Endothelial cell (in vitro differentiated cells): ENCODE measurements around the gene GNG14. TPM values are rescaled to one million over a fixed set of nuclear protein-coding genes. Genes with fewer than 3 reads are reported as not detected.

Experiments
- DNase-seq: peaks from one replicate; pipeline ENCODE4 v3.0.0; 2021; ENCODE audit warnings: low spot score
- H3K27ac Mint-ChIP-seq: one replicate; pipeline ENCODE4 v1.8.0; 2021; ENCODE audit warnings: mixed read lengths, inconsistent platforms; ENCODE audit not compliant: unreplicated experiment
- H3K27me3 Mint-ChIP-seq: one replicate; pipeline ENCODE4 v1.8.0; 2021; ENCODE audit warnings: mild to moderate bottlenecking, moderate library complexity, mixed read lengths, inconsistent platforms; ENCODE audit not compliant: unreplicated experiment
- H3K36me3 Mint-ChIP-seq: one replicate; pipeline ENCODE4 v1.8.0; 2021; ENCODE audit warnings: mild to moderate bottlenecking, low read depth, mixed read lengths, inconsistent platforms; ENCODE audit not compliant: unreplicated experiment
- H3K4me1 Mint-ChIP-seq: one replicate; pipeline ENCODE4 v1.8.0; 2021; ENCODE audit warnings: mild to moderate bottlenecking, mixed read lengths, inconsistent platforms; ENCODE audit not compliant: unreplicated experiment
- H3K4me3 Mint-ChIP-seq: one replicate; pipeline ENCODE4 v1.8.0; 2021; ENCODE audit warnings: mild to moderate bottlenecking, mixed read lengths, inconsistent platforms; ENCODE audit not compliant: unreplicated experiment
- H3K9me3 Mint-ChIP-seq: one replicate; pipeline ENCODE4 v1.8.0; 2021; ENCODE audit warnings: mixed read lengths, inconsistent platforms; ENCODE audit not compliant: unreplicated experiment
- total RNA-seq: library from RNA; stranded (reverse); fragmentation: NEBNext Ultra II Directional; extraction: Animal tissue kit (Norgen Biotek cat#: 25700); gene quantifications from one replicate; pipeline ENCODE4 v1.2.1, GENCODE V29; 2021; ENCODE audit not compliant: unreplicated experiment
- TF ChIP-seq, protein P1 (sequence below): fragments of 200-600 bp; sonication (generic); IDR thresholded peaks from one replicate; pipeline ENCODE4 v1.5.0; 2021; ENCODE audit warnings: antibody characterized with exemption; ENCODE audit not compliant: unreplicated experiment

The GNG14 gene
- total RNA-seq, 1 donor from 2014 or later, result not detected

- Mint-ChIP-seq H3K4me3 (no peak overlapping the region), H3K9me3 (no peaks in the 10 kb centered on the region), H3K27ac (no peak overlapping the region), H3K27me3 (peaks cover 15% of the 10 kb centered on the region), H3K36me3 (peaks cover 11% of the 10 kb centered on the region), H3K4me1 (no peaks in the 10 kb centered on the region)
- no peak for DNase-seq
- TF ChIP-seq, protein P1, sequence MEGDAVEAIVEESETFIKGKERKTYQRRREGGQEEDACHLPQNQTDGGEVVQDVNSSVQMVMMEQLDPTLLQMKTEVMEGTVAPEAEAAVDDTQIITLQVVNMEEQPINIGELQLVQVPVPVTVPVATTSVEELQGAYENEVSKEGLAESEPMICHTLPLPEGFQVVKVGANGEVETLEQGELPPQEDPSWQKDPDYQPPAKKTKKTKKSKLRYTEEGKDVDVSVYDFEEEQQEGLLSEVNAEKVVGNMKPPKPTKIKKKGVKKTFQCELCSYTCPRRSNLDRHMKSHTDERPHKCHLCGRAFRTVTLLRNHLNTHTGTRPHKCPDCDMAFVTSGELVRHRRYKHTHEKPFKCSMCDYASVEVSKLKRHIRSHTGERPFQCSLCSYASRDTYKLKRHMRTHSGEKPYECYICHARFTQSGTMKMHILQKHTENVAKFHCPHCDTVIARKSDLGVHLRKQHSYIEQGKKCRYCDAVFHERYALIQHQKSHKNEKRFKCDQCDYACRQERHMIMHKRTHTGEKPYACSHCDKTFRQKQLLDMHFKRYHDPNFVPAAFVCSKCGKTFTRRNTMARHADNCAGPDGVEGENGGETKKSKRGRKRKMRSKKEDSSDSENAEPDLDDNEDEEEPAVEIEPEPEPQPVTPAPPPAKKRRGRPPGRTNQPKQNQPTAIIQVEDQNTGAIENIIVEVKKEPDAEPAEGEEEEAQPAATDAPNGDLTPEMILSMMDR, result no peak
Measured at GRCh38 chr19:12646551-12646950, 41.2 kb upstream of the GNG14 start.

DNA sequence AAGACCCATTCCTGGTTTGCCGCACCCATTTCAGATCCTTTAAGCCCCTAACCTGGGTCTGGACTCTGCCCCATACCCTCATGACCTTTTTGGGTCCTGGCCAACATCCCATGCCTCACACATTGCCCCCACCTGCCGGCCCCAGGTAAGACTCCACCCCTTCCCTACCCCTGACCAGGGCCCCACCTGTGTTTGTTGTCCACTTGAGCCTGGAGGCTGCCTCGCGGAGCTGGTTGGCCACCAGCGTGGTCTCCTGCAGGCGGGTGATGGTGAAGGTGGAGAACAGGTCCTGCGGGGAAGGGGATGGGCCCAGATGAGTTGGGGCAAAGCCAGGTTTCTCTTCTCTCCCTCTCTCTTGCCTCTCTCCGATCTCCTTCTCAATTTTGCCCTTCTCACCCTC, 40.8 kb upstream of the GNG14 start:
- no peaks in the 10 kb centered on the region for H3K4me1 Mint-ChIP-seq
- no peaks in the 10 kb centered on the region for H3K9me3 Mint-ChIP-seq
- no peak for DNase-seq
- H3K4me3 Mint-ChIP-seq, result no peak overlapping the region
- TF ChIP-seq, protein P1, result no peak
- H3K36me3 Mint-ChIP-seq, result peaks cover 14% of the 10 kb centered on the region
- no peak overlapping the region for H3K27ac Mint-ChIP-seq
- H3K27me3 Mint-ChIP-seq, result peaks cover 15% of the 10 kb centered on the region

GRCh38 chr19:12647490-12648071, 40.2 kb upstream of the GNG14 start:
- Mint-ChIP-seq H3K27ac (no peak overlapping the region), H3K9me3 (no peaks in the 10 kb centered on the region)

GRCh38 chr19:12648088-12648487, 39.7 kb upstream of the GNG14 start:
- Mint-ChIP-seq H3K4me1 (no peaks in the 10 kb centered on the region), H3K27me3 (peaks cover 15% of the 10 kb centered on the region), H3K9me3 (no peaks in the 10 kb centered on the region), H3K4me3 (no peak overlapping the region), H3K36me3 (peaks cover 15% of the 10 kb centered on the region), H3K27ac (no peak overlapping the region)
- TF ChIP-seq, protein P1, result no peak
- no peak for DNase-seq

More at GRCh38 chr19:12647490-12648071, 40.2 kb upstream of the GNG14 start:
- no peak overlapping the region for H3K4me3 Mint-ChIP-seq
- DNase-seq, result no peak
- peaks cover 15% of the 10 kb centered on the region for H3K36me3 Mint-ChIP-seq
- TF ChIP-seq, protein P1, result no peak
- H3K27me3 Mint-ChIP-seq, result peaks cover 15% of the 10 kb centered on the region
- H3K4me1 Mint-ChIP-seq, result no peaks in the 10 kb centered on the region

DNA sequence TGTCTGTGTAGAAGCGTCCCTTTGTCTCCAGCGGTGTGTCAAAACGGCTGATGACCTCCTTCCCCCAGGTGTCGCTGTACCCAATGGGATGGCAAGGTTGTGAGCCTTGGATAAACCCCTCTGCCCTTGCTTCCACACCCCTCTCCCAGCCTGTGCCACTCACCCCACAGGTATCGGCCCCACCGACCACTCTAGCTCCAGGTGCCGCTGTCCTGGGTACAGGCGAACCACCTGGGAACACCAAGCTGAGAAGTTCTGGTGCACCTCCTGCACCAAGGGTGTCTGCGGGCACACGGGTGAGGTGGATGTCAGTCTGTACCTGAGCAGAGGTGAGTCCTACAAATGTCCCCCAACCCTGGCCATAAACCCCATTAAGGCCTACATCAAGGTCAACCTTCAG, 37.9 kb upstream of the GNG14 start:
- Mint-ChIP-seq H3K4me3 (no peak overlapping the region), H3K9me3 (no peaks in the 10 kb centered on the region), H3K36me3 (peaks cover 15% of the 10 kb centered on the region), H3K4me1 (no peaks in the 10 kb centered on the region), H3K27ac (no peak overlapping the region), H3K27me3 (peaks cover 11% of the 10 kb centered on the region)
- TF ChIP-seq, protein P1, result no peak
- DNase-seq, result no peak
